Ascending aorta (tissue), 2 donors: ENCODE measurements around the gene RIN2. TPM values are rescaled to one million over a fixed set of nuclear protein-coding genes. Genes with fewer than 3 reads are reported as not detected.

Experiments
- DNase-seq, 2 donors: peaks; one replicate each; pipeline ENCODE4 v3.0.0-alpha.2; 2019; ENCODE audit warnings: low spot score in 2 of 2
- H3K27ac ChIP-seq, 2 donors: fragments of 200-600 bp; sonication (generic); one replicate each; pipeline ENCODE4 v1.5.1; 2016 to 2017; ENCODE audit warnings: mild to moderate bottlenecking in 1 of 2
- H3K27me3 ChIP-seq: fragments of 200-600 bp; sonication (generic); one replicate; pipeline ENCODE4 v1.5.1; 2017
- H3K36me3 ChIP-seq, 2 donors: fragments of 200-600 bp; sonication (generic); one replicate each; pipeline ENCODE4 v1.5.1; 2016
- H3K4me1 ChIP-seq, 2 donors: fragments of 200-600 bp; sonication (generic); one replicate each; pipeline ENCODE4 v1.5.1; 2016 to 2017; ENCODE audit warnings: mild to moderate bottlenecking in 1 of 2
- H3K4me3 ChIP-seq, 2 donors: fragments of 200-600 bp; sonication (generic); one replicate each; pipeline ENCODE4 v1.5.1; 2016 to 2017; ENCODE audit warnings: mild to moderate bottlenecking in 1 of 2
- H3K9me3 ChIP-seq, 2 donors: fragments of 200-600 bp; sonication (generic); one replicate each; pipeline ENCODE4 v1.5.1; 2016
- intact Hi-C: fragments of 100-400 bp; cut with DNase I; formaldehyde crosslinking; loops from one replicate; pipeline ENCODE4 v1.15.1; 2023
- total RNA-seq: library from RNA; depleted of rRNA; stranded (reverse); fragments of >200 nt; gene quantifications from one replicate; pipeline ENCODE4 v1.1.0, GENCODE V29; 2016
- TF ChIP-seq, protein P1 (sequence below), 3 experiments: fragments of 200-600 bp in 2 of 3; fragments of 450-650 bp in 1 of 3; sonication (generic) in 2 of 3; IDR thresholded peaks; one replicate each; pipeline ENCODE4 v1.5.1; 2016 to 2019; ENCODE audit warnings: antibody characterized with exemption in 3 of 3, mild to moderate bottlenecking in 1 of 3, moderate library complexity in 1 of 3

RIN2 gene
- total RNA-seq, 1 donor from 2014 or later, result 45.7 TPM

DNA sequence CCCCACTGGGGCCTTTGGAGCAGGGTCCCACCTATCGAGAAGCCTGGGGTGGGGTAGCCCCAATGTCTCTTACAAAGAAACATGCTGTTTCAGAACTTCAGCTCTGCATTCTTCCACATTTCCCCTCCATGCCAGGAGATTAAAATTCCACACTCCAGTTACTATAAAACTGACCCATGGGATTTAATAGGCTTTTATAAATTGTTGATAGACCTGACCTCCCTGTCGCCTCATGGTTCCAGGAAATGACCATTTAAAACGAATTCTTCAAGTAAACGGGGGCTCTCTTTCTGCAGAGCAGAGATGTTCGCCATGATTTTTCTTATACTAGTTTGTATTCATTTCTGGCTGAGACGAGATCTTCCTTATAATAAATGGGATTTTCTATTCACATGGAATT is 19.3 kb downstream of the RIN2 start:
- intact Hi-C loops, result no loop called here
- DNase-seq, result peak in 1 of 2 donors; percentile 55
- Histone ChIP-seq H3K9me3 (no peaks in the 10 kb centered on the region), H3K4me3 (no peak overlapping the region), H3K4me1 (peaks cover 6 to 26% of the 10 kb centered on the region in 2 donors), H3K27ac (peak overlapping the region; percentile 3 to 14), H3K36me3 (no peaks in the 10 kb centered on the region), H3K27me3 (no peaks in the 10 kb centered on the region)
- TF ChIP-seq, protein P1, sequence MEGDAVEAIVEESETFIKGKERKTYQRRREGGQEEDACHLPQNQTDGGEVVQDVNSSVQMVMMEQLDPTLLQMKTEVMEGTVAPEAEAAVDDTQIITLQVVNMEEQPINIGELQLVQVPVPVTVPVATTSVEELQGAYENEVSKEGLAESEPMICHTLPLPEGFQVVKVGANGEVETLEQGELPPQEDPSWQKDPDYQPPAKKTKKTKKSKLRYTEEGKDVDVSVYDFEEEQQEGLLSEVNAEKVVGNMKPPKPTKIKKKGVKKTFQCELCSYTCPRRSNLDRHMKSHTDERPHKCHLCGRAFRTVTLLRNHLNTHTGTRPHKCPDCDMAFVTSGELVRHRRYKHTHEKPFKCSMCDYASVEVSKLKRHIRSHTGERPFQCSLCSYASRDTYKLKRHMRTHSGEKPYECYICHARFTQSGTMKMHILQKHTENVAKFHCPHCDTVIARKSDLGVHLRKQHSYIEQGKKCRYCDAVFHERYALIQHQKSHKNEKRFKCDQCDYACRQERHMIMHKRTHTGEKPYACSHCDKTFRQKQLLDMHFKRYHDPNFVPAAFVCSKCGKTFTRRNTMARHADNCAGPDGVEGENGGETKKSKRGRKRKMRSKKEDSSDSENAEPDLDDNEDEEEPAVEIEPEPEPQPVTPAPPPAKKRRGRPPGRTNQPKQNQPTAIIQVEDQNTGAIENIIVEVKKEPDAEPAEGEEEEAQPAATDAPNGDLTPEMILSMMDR (IDR thresholded peaks at IDR 0.05), result no peak

DNA sequence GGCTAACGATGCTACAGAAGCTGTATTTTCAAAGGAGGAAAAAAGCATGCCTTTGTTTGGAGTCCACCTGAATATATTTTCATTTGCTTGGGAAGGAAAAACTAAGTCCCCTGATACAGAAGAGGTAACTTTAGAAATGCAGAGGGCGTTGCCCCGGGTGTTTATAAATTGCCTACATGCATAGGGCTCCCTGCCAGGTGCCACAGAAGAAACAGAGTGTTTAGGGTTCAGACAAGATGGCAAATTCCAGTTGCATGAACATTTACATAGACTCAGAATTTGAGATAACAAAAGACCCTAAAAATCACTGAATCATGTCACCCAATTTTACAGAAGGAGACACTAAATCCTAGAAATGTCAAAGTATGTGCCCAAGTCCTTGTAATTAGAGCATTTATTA is 19.9 kb downstream of the RIN2 start:
- Histone ChIP-seq H3K27me3 (no peaks in the 10 kb centered on the region), H3K4me1 (peaks cover 6 to 26% of the 10 kb centered on the region in 2 donors), H3K27ac (peak overlapping the region; percentile 3 to 4), H3K36me3 (no peaks in the 10 kb centered on the region), H3K4me3 (no peak overlapping the region), H3K9me3 (no peaks in the 10 kb centered on the region)
- peak in 1 of 2 donors; percentile 18 for DNase-seq
- intact Hi-C loops, result loop anchor here (2.0 kb wide), 1 partner anchor 89 kb away; no protein-coding TSS in a partner anchor
- TF ChIP-seq, protein P1 (IDR thresholded peaks at IDR 0.05), result no peak

DNA sequence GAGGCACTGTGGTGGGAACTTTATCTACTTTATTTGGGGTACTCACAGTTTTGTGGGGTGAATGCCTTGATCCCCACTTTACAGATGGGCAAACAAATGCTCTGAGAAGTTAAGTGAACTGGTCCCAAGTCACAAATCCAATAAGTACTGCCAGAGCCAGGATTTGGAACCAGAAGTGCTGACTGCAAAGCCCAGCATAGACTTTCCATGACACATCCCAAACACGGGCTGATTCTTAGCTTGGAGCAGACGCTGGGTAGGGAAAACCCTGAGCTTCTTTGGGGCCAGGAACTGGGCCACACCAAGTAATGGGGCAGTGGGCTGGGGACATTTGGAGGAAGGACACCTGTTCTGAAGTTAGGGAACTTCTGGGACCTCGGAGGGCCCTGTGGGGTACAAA is 20.3 kb downstream of the RIN2 start:
- TF ChIP-seq, protein P1 (IDR thresholded peaks at IDR 0.05), result no peak
- peaks cover 6 to 26% of the 10 kb centered on the region in 2 donors for H3K4me1 ChIP-seq
- H3K27me3 ChIP-seq, result no peaks in the 10 kb centered on the region
- H3K27ac ChIP-seq, result peak overlapping the region; percentile 3 to 4
- intact Hi-C loops, result loop anchor here (2.0 kb wide), 1 partner anchor 90 kb away; no protein-coding TSS in a partner anchor
- H3K4me3 ChIP-seq, result no peak overlapping the region
- H3K9me3 ChIP-seq, result no peaks in the 10 kb centered on the region
- peak in 1 of 2 donors; percentile 67 for DNase-seq
- no peaks in the 10 kb centered on the region for H3K36me3 ChIP-seq

DNA sequence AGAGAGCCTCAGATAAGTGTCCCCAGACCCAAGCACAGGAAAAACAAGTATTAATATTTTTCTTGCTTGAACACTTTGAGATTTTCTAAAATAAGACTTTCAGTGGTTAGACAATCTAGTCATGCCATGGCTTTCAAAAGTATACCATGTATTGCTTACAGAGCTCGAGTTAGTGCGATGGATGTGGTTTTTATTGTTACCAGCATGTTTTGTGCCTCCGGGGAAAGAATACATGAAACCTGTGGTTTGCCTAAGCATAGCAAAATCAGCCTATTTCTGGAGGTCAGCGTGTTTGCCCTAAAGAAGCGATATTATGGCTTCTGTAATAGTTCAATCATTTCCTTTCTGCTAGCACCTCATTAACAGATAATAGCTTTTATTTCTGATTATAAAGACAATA is 21.6 kb downstream of the RIN2 start:
- TF ChIP-seq, protein P1 (IDR thresholded peaks at IDR 0.05), result no peak
- Histone ChIP-seq H3K9me3 (no peaks in the 10 kb centered on the region), H3K4me3 (no peak overlapping the region), H3K4me1 (peaks cover 6 to 25% of the 10 kb centered on the region in 2 donors), H3K36me3 (no peaks in the 10 kb centered on the region), H3K27ac (no peak overlapping the region), H3K27me3 (no peaks in the 10 kb centered on the region)
- DNase-seq, result peak in 1 of 2 donors; percentile 19
- intact Hi-C loops, result loop anchor here (2.0 kb wide), 1 partner anchor 91 kb away; no protein-coding TSS in a partner anchor

DNA sequence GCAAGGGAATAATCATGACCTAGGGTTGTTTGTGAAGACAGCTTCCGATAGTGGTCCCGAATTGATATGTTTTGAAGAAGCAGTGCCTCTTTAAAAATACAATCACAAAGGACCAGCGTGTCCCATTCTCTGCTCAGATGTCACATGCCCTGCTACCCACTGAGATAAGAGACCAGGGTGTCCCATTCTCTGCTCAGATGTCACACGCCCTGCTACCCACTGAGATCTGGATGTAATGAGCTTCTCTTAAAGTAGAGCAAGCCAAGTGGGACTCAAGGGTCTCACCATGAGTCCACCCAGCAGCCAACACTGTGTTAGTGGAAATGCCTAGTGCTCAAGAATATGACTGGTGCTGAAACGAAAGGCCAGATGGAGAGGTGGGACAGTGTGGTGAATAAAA is 22.2 kb downstream of the RIN2 start:
- intact Hi-C loops, result no loop called here
- Histone ChIP-seq H3K9me3 (no peaks in the 10 kb centered on the region), H3K27ac (no peak overlapping the region)

More for the DNA sequence above, 22.2 kb downstream of the RIN2 start:
- no peak overlapping the region for H3K4me3 ChIP-seq
- peak in 1 of 2 donors; percentile 42 for DNase-seq
- H3K27me3 ChIP-seq, result no peaks in the 10 kb centered on the region
- TF ChIP-seq, protein P1 (IDR thresholded peaks at IDR 0.05), result no peak
- peaks cover 6 to 27% of the 10 kb centered on the region in 2 donors for H3K4me1 ChIP-seq
- H3K36me3 ChIP-seq, result no peaks in the 10 kb centered on the region
